Trophoblast cell (in vitro differentiated cells and primary cell): ENCODE measurements around the gene C15orf39.

Experiments used
- DNase-seq, 2 donors: peaks; one replicate each; pipeline ENCODE4 v3.0.0-alpha.2; 2016
- H2AFZ ChIP-seq: 2 replicates; pipeline ENCODE4 v1.6.1; 2013; ENCODE audit warnings: low read length, moderate library complexity, mild to moderate bottlenecking; ENCODE audit not compliant: insufficient read depth, poor library complexity
- H2AK5ac ChIP-seq: 2 replicates; pipeline ENCODE4 v1.6.1; 2013; ENCODE audit warnings: mild to moderate bottlenecking, low read length
- H2BK120ac ChIP-seq: 2 replicates; pipeline ENCODE4 v1.6.1; 2013; ENCODE audit warnings: low read length, mild to moderate bottlenecking, moderate library complexity; ENCODE audit not compliant: insufficient read depth, poor library complexity
- H2BK12ac ChIP-seq: 2 replicates; pipeline ENCODE4 v1.6.1; 2013; ENCODE audit warnings: mild to moderate bottlenecking, low read length, moderate library complexity
- H2BK5ac ChIP-seq: 2 replicates; pipeline ENCODE4 v1.6.1; 2013; ENCODE audit warnings: low read length, low read depth, moderate library complexity, mild to moderate bottlenecking; ENCODE audit not compliant: poor library complexity
- H3K14ac ChIP-seq: 2 replicates; pipeline ENCODE4 v1.6.1; 2013; ENCODE audit warnings: mild to moderate bottlenecking, low read length
- H3K18ac ChIP-seq: 2 replicates; pipeline ENCODE4 v1.6.1; 2013; ENCODE audit warnings: mild to moderate bottlenecking, low read length
- H3K23ac ChIP-seq: 2 replicates; pipeline ENCODE4 v1.6.1; 2013; ENCODE audit warnings: low read length
- H3K27ac ChIP-seq: 2 replicates; pipeline ENCODE4 v1.5.1; 2013; ENCODE audit warnings: low read depth, mild to moderate bottlenecking, inconsistent platforms, low read length, moderate library complexity
- H3K27me3 ChIP-seq: 2 replicates; pipeline ENCODE4 v1.6.1; 2013; ENCODE audit warnings: inconsistent platforms, mild to moderate bottlenecking, low read length, moderate library complexity; ENCODE audit not compliant: insufficient read depth
- H3K36me3 ChIP-seq, 2 experiments: 1 replicate in 1 of 2; 2 replicates in 1 of 2; pipeline ENCODE4 v1.6.1; 2013; ENCODE audit warnings: low read length in 2 of 2, mild to moderate bottlenecking in 2 of 2, moderate library complexity in 1 of 2; ENCODE audit not compliant: insufficient read depth in 2 of 2, control insufficient read depth in 1 of 2
- H3K4ac ChIP-seq: 2 replicates; pipeline ENCODE4 v1.6.1; 2013; ENCODE audit warnings: low read depth, mild to moderate bottlenecking, low read length, moderate library complexity
- H3K4me1 ChIP-seq, 2 experiments: 1 replicate in 1 of 2; 2 replicates in 1 of 2; pipeline ENCODE4 v1.6.1; 2013; ENCODE audit warnings: low read length in 2 of 2, mild to moderate bottlenecking in 2 of 2, moderate library complexity in 1 of 2; ENCODE audit not compliant: insufficient read depth in 2 of 2, control insufficient read depth in 1 of 2
- H3K4me2 ChIP-seq: 2 replicates; pipeline ENCODE4 v1.6.1; 2013; ENCODE audit warnings: inconsistent platforms, mild to moderate bottlenecking, low read length, moderate library complexity
- H3K4me3 ChIP-seq: 2 replicates; pipeline ENCODE4 v1.5.1; 2013; ENCODE audit warnings: mild to moderate bottlenecking, low read depth, low read length, inconsistent platforms
- H3K79me1 ChIP-seq: one replicate; pipeline ENCODE4 v1.6.1; 2013; ENCODE audit warnings: low read length
- H3K79me2 ChIP-seq: 2 replicates; pipeline ENCODE4 v1.6.1; 2013; ENCODE audit warnings: low read length, mild to moderate bottlenecking; ENCODE audit not compliant: control insufficient read depth, insufficient read depth, poor library complexity
- H3K9ac ChIP-seq: 2 replicates; pipeline ENCODE4 v1.6.1; 2013; ENCODE audit warnings: mild to moderate bottlenecking, low read length
- H3K9me3 ChIP-seq: 2 replicates; pipeline ENCODE4 v1.6.1; 2013; ENCODE audit warnings: low read depth, mild to moderate bottlenecking, control low read depth, inconsistent platforms, low read length; ENCODE audit not compliant: insufficient read depth
- H4K12ac ChIP-seq: 2 replicates; pipeline ENCODE4 v1.6.1; 2013; ENCODE audit warnings: low read depth, mild to moderate bottlenecking, low read length, moderate library complexity
- H4K8ac ChIP-seq: 2 replicates; pipeline ENCODE4 v1.6.1; 2013; ENCODE audit warnings: low read depth, mild to moderate bottlenecking, low read length, moderate library complexity
- H4K91ac ChIP-seq: one replicate; pipeline ENCODE4 v1.6.1; 2013; ENCODE audit warnings: low read depth, mild to moderate bottlenecking, low read length, moderate library complexity
- WGBS: extraction: QIAGEN DNeasy Blood & Tissue Kit; methylation state at CpG from one replicate; pipeline ENCODE4 v1.1.7; 2013; ENCODE audit warnings: missing lambda C conversion rate; ENCODE audit not compliant: insufficient read length, insufficient coverage; ENCODE audit errors: extremely low coverage; 5-methylcytosine and 5-hydroxymethylcytosine counted together

The C15orf39 gene

DNA sequence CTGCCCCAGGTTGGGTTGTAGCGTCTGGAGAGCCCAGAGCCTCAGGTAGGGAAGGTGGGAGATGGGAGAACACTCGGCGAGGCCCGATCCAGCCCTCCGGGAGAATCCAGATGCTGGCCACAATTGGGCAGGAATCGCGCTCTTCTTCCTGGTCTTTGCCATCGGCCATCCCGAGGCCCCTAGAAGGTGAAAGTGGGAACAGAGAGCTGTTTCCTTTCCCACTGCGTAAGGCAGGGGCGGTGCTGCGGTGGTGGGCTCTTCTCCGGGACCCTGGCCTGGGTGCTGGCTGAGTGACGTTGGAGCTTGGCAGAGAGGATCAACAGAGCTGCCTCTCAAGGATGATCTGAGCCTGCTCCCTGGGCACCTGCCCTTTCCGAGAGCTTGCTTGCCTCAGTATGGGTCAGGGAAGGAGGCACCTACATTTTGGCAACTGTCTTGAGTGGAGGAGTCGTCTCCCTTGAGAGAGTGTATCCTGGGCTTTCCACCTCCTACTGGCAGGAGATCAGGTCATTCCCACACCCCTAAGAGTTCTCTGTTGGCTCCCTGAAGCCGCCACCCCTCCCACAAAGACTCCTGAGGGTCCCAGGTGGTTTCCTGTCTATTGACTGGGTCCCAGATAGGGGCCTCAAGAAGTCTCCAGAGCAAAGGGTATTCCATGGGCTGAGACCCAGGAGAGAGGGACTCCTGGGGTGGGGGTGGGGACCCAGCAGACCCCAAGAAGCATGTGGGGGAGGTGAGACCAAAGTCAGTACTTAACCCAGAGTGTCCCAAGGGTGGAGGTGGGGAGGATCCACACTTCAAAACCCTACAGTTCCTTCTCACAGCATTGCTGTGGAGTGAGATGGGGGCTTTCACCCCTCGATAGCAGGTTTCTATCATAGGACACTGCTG is 1.6 kb downstream of the C15orf39 start:
- Histone ChIP-seq H3K9me3 (no peaks in the 10 kb centered on the region), H3K4me2 (peak overlapping the region; percentile 92), H2BK120ac (no peak overlapping the region), H2BK12ac (no peak overlapping the region), H3K9ac (no peak overlapping the region), H3K79me1 (peaks cover 20% of the 10 kb centered on the region), H3K4ac (peak overlapping the region; percentile 96), H3K14ac (peak overlapping the region; percentile 82), H3K4me3 (peak overlapping the region; percentile 88), H3K4me1 (peaks cover 18 to 23% of the 10 kb centered on the region in 2 experiments), H3K36me3 (peaks cover 21 to 24% of the 10 kb centered on the region in 2 experiments), H3K79me2 (peaks cover 14% of the 10 kb centered on the region), H4K12ac (no peak overlapping the region), H2BK5ac (no peak overlapping the region), H2AK5ac (no peak overlapping the region), H3K18ac (peak overlapping the region; percentile 97), H3K27ac (no peak overlapping the region), H4K91ac (peak overlapping the region; percentile 1), H3K23ac (no peak overlapping the region), H4K8ac (peak overlapping the region; percentile 91), H2AFZ (peak overlapping the region; percentile 50), H3K27me3 (no peaks in the 10 kb centered on the region)
- peak in 1 of 2 donors; percentile 7 for DNase-seq
- WGBS = no CpG with 5 or more reads among the region's 18 CpGs

- Histone ChIP-seq H2BK120ac (no peak overlapping the region), H3K4ac (no peak overlapping the region), H3K36me3 (peaks cover 26 to 30% of the 10 kb centered on the region in 2 experiments), H3K27me3 (no peaks in the 10 kb centered on the region), H3K79me1 (peaks cover 20% of the 10 kb centered on the region), H2AK5ac (no peak overlapping the region), H2BK5ac (no peak overlapping the region), H4K8ac (no peak overlapping the region), H3K14ac (no peak overlapping the region), H2BK12ac (no peak overlapping the region), H3K9me3 (peaks cover 3% of the 10 kb centered on the region), H4K91ac (no peak overlapping the region), H3K18ac (peak overlapping the region; percentile 14), H3K23ac (no peak overlapping the region), H3K4me2 (no peak overlapping the region), H3K9ac (no peak overlapping the region), H2AFZ (no peak overlapping the region), H3K4me3 (no peak overlapping the region), H3K4me1 (peaks cover 18 to 23% of the 10 kb centered on the region in 2 experiments), H3K27ac (no peak overlapping the region), H3K79me2 (peaks cover 14% of the 10 kb centered on the region), H4K12ac (no peak overlapping the region)
- no peak for DNase-seq
- WGBS = no CpG with 5 or more reads among the region's 1 CpG
Measured at GRCh38 chr15:75203908-75204263, 2.2 kb downstream of the C15orf39 start.

DNA sequence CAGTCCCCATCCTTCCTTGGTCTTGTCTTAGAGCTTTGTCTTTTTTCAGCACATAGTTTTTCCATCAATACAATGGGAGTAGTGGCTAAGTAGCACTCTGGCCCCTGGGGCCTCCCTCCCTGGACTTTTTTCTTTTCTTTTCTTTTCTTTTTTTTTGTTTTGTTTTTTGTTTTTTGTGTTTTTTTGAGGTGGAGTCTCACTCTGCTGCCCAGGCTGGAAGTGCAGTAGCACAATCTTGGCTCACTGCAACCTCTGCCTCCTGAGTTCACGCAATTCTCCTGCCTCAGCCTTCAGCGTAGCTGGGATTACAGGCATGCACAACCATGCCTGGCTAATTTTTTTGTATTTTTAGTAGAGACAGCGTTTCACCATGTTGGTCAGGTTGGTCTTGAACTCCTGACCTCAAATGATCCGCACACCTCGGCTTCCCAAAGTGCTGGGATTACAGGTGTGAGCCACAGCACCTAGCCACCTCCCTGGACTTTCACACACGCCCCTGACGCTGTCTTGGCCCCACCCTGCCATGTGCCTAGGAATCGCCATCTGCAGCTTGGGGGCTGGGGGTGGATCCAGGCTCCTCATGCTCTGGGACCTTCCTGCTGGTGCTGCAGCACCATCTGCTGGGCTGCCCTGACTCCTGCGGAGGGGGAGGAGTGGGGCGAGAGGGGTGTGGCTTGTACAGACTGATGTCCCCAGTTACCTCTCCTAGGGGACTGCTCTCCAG is 2.8 kb downstream of the C15orf39 start:
- Histone ChIP-seq H3K4me2 (no peak overlapping the region), H3K36me3 (peaks cover 27 to 37% of the 10 kb centered on the region in 2 experiments), H3K27ac (no peak overlapping the region), H2AFZ (no peak overlapping the region), H2BK5ac (no peak overlapping the region), H3K23ac (no peak overlapping the region), H3K79me1 (peaks cover 20% of the 10 kb centered on the region), H3K14ac (no peak overlapping the region), H2AK5ac (no peak overlapping the region), H3K9me3 (peaks cover 3% of the 10 kb centered on the region), H3K18ac (no peak overlapping the region), H3K4ac (no peak overlapping the region), H3K27me3 (no peaks in the 10 kb centered on the region), H4K8ac (no peak overlapping the region), H3K4me3 (no peak overlapping the region), H3K4me1 (peaks cover 18 to 23% of the 10 kb centered on the region in 2 experiments), H3K79me2 (peaks cover 14% of the 10 kb centered on the region), H4K12ac (no peak overlapping the region), H2BK120ac (no peak overlapping the region), H2BK12ac (no peak overlapping the region), H4K91ac (no peak overlapping the region), H3K9ac (no peak overlapping the region)
- WGBS = no CpG with 5 or more reads among the region's 10 CpGs
- DNase-seq = peak; percentile 92 to 93

DNA sequence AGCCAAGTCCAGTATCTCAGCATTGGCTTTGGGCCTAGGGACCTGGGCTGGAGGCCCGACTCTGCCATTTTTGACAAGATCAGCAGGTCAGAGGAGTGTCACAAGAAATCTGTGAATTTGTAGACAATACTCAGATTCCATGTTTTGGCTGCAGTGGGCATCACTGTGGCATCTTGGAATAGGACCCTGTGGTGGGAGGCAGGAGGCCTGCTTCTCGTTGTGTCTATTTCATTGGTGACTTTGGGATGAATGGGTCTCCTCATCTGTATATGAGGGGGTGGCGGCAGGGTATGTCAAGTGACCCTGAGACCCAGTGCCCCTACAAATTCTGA is 3.3 kb downstream of the C15orf39 start:
- Histone ChIP-seq H3K79me1 (peaks cover 20% of the 10 kb centered on the region), H3K4me2 (no peak overlapping the region), H3K9ac (no peak overlapping the region), H3K27me3 (no peaks in the 10 kb centered on the region), H3K14ac (no peak overlapping the region), H3K4ac (peak overlapping the region; percentile 59), H3K27ac (no peak overlapping the region), H3K79me2 (peaks cover 14% of the 10 kb centered on the region), H3K18ac (no peak overlapping the region), H2BK120ac (no peak overlapping the region), H2BK5ac (no peak overlapping the region), H2AK5ac (no peak overlapping the region), H2BK12ac (no peak overlapping the region), H3K23ac (no peak overlapping the region), H3K4me1 (peaks cover 18 to 23% of the 10 kb centered on the region in 2 experiments), H3K4me3 (no peak overlapping the region), H3K9me3 (peaks cover 3% of the 10 kb centered on the region), H4K8ac (no peak overlapping the region), H3K36me3 (peaks cover 29 to 42% of the 10 kb centered on the region in 2 experiments), H4K91ac (no peak overlapping the region), H2AFZ (no peak overlapping the region), H4K12ac (no peak overlapping the region)
- DNase-seq = no peak
- no CpG with 5 or more reads among the region's 3 CpGs for WGBS
